H1 (cell line): ENCODE measurements around the gene ISM1. TPM values are rescaled to one million over a fixed set of nuclear protein-coding genes. Genes with fewer than 3 reads are reported as not detected.

Experiments used
- CHD1 ChIP-seq: IDR thresholded peaks from 2 replicates; pipeline ENCODE4 v1.6.1; 2012; ENCODE audit warnings: low read depth, low read length, improper control_type of control experiment
- CHD7 ChIP-seq: fragments of 300-600 bp; sonication (generic); IDR thresholded peaks from 2 replicates; pipeline ENCODE4 v1.7.1; 2012; ENCODE audit warnings: low read length, moderate library complexity, mild to moderate bottlenecking, inconsistent platforms; ENCODE audit not compliant: insufficient replicate concordance
- POLR2AphosphoS5 ChIP-seq: IDR thresholded peaks from 2 replicates; pipeline ENCODE4 v1.6.1; 2011; ENCODE audit warnings: low read depth, low read length
- RXRA ChIP-seq: IDR thresholded peaks from 2 replicates; pipeline ENCODE4 v1.6.1; 2011; ENCODE audit warnings: low read depth, mild to moderate bottlenecking, low read length, moderate library complexity; ENCODE audit not compliant: insufficient read depth
- polyA plus RNA-seq, 7 experiments: library from polyadenylated mRNA; depleted of rRNA in 3 of 7; stranded (reverse) in 5 of 7; unstranded in 2 of 7; fragments of >200 nt in 5 of 7; fragments of 200-250 nt in 2 of 7; gene quantifications; 1 replicate in 5 of 7; 2 replicates in 1 of 7; 4 replicates in 1 of 7; pipeline versions ENCODE4 v1.2.1 to v1.2.3, GENCODE V29; 2011 to 2013; ENCODE audit warnings: missing spikeins in 2 of 7, mixed read lengths in 2 of 7
- total RNA-seq: library from RNA; stranded (reverse); fragmentation: NEBNext Ultra II Directional; extraction: Animal tissue kit (Norgen Biotek cat#: 25700); gene quantifications from 2 replicates; pipeline ENCODE4 v1.2.1, GENCODE V29; 2021

ISM1 gene
- total and polyA plus RNA-seq, 2 of the 8 experiments (the other 6 are each of a cell fraction or from before 2014, with no cell fraction given): 0.62 to 0.97 TPM

DNA sequence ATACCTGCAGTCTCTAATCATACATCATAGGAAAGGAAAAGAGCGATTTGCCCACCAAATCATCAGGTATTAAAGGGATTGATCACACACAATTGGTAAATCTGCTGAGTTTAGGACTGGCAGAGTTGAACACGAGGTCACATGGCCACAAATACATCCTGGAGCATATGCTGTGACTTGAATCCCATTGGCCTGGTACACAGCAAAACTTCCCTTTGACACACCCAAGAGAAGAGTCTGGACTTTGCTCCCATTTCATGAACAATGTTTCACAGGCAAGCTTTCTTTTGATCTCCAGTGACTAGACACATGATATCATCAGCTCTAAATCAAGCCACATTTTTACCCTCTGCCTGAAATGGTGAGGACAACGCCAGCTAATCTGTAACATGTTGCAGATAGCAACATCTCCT lies 117.9 kb downstream of the ISM1 start (continued):
- TF ChIP-seq CHD7 (no peak), CHD1 (no peak), POLR2AphosphoS5 (no peak), RXRA (no peak)
